GM12872 (cell line): ENCODE results near the gene LHCGR.

Source experiments
- TF ChIP-seq, protein P1 (sequence below): IDR thresholded peaks from 3 replicates; pipeline ENCODE4 v1.5.1; 2011; ENCODE audit warnings: low read depth, mild to moderate bottlenecking, low read length, moderate library complexity; ENCODE audit not compliant: insufficient read depth

Gene LHCGR

DNA sequence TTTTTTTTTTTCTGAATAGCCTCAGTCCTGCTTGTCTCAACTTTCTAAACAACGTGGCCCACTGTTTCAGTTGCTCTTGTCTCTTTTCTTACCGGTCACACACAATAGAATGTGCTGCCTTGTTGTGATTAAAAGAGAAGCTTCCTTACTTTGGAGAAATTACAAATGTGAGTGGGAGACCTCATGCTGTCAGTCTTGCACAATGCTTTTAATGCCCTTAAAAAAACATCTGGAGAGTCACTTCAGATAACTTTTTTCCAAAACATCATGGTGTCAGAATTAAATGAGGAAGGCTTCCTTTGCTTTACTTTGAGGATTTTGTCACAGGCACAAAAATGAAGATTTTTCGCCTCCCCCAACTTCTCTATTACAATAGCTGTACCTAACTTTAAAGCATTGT, 37.7 kb downstream of the LHCGR start:
- TF ChIP-seq, protein P1, sequence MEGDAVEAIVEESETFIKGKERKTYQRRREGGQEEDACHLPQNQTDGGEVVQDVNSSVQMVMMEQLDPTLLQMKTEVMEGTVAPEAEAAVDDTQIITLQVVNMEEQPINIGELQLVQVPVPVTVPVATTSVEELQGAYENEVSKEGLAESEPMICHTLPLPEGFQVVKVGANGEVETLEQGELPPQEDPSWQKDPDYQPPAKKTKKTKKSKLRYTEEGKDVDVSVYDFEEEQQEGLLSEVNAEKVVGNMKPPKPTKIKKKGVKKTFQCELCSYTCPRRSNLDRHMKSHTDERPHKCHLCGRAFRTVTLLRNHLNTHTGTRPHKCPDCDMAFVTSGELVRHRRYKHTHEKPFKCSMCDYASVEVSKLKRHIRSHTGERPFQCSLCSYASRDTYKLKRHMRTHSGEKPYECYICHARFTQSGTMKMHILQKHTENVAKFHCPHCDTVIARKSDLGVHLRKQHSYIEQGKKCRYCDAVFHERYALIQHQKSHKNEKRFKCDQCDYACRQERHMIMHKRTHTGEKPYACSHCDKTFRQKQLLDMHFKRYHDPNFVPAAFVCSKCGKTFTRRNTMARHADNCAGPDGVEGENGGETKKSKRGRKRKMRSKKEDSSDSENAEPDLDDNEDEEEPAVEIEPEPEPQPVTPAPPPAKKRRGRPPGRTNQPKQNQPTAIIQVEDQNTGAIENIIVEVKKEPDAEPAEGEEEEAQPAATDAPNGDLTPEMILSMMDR, result no peak

DNA sequence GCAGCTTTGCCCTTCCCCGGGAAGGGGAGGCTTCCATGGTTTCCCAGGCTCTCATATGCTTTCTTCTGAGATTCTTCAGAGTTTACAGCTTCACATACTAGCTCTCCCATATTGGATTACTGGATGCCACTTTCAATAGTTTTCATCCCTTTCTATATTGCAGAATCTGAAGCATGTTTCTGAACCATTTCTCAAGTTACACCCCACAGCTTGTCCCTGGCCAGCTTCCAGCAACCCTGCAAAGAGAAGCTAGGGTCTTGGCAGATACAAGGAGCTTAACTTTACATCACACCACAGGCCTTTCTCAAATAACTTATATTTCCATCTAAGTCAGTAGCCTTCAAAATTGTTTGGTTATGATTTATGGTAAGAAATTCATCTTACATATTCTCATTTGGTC, 39.6 kb downstream of the LHCGR start:
- TF ChIP-seq, protein P1, result no peak

DNA sequence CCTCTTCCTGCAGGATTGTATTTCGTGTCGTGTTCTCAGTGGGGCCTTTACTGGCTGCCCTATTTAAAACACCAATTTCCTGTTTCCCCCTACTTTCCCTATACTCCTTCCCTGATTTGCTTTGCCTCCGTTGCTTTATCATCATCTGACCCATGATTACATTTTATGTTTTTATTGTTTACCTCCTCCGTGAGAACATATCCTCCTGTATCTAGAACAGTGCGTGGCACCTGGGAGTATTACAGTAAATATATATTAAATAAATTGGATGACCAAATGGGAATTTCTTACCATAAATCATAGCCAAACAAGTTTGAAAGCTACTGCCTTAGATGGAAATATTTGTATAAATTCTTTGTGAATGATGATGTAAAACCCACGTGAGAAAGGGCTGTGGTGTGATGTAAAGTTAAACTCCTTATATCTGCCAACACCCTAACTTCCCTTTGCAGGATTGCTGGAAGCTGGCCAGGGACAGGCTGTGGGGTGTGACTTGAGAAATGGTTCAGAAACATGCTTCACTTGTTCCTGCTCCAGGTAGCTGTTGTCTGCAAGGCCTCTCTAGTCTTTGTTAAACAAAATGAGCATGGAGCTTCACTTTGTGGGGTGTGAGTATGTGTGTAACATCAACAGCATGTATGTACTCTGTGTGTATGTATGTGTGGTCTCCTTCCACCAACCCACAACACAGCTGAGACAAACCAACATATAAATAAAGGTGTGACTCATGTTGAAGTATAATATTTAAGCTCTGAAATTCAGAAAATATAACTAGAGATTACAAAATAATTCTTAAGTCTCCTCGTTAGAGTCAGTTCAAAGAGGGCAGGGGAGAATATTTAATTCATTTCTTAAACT, 40.3 kb downstream of the LHCGR start:
- TF ChIP-seq, protein P1, result no peak

DNA sequence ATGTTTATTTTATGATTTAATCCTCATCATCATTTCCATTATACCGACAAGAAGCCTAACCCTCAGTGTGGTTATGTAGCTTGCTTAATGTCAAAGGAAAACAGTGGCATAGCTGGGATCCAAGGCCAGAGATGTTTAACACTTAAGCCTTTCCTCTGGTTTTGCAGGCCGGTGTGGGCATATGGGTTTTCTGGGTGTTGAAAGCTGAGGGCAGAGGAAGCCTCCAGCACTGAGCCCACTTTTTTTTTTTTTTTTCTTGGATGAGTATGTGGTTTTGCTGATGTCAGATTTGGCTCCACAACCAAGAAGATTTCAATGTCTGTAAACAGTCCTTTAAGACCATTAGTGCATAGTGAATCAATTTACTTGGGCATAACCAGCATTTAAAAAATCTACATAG, 41.3 kb downstream of the LHCGR start:
- TF ChIP-seq, protein P1, result no peak

DNA sequence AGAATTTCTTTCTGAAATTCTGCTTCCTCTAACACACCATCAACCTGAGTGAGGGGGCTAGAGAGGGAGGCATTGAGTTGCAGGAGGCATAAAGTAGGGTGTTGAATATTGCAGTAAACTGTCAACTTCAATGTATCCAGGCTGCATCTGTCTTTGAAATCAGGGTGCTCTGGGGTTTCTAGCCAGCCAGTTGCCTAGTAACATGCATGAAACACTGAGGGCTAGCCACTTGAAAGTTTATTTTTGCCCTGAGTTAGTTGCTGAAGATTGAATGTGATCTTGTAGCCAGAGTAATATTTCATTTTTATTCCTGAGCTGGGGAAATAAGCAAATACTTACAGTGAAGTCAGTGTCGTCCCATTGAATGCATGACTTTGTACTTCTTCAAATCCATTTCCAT, 41.9 kb downstream of the LHCGR start:
- TF ChIP-seq, protein P1, result no peak

DNA sequence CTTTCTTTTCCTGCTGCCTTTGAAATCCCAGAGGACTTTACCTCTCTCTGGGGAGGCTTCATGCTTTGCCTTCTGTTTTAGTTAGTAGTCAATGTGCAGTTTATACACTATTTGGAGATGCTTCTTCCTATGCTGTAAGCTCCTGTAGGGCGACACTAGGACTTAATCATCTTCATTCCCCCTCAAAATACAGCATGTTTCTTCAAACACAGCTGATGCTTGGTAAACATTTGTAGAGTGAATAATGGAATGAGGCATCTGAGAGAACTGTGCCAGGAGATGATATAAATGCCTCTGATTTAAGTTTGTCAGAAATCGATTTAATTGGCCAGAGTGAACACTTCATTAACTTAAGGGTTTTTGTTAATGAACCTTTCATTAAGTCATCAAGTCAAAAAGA, 43.4 kb downstream of the LHCGR start:
- TF ChIP-seq, protein P1, result no peak

DNA sequence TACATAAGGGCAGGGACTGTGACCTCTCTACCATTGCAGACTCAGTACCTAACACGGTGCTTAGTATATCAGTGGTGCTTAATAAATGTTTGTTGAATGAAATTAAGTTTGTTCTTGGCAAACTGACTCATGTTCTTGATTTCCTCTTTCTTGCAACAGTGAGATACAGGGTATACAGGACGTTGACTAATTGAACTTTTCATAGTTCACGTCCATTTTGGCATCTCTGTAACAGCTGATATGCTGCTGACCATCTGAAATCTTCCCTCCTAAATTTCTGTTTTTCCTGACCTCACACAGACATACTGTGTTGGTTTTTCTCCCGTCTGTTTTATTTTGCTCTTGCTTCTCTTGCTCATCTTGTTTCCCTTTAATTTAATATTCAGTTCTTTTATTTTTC, 44.2 kb downstream of the LHCGR start:
- TF ChIP-seq, protein P1, result no peak
